Skeletal muscle tissue (tissue), 4 donors: Measurements from ENCODE around the gene SLC34A1. TPM values are rescaled to one million over a fixed set of nuclear protein-coding genes. Genes with fewer than 3 reads are reported as not detected.

ENCODE experiments used
- H3K27ac ChIP-seq: one replicate; pipeline ENCODE4 v1.7.0; 2013; ENCODE audit warnings: mild to moderate bottlenecking, low read depth, low read length, inconsistent platforms
- H3K27me3 ChIP-seq, 3 donors: one replicate each; pipeline ENCODE4 v1.7.0; 2013; ENCODE audit warnings: low read length in 3 of 3; ENCODE audit not compliant: control insufficient read depth in 3 of 3, insufficient read depth in 3 of 3
- H3K36me3 ChIP-seq, 3 donors: one replicate each; pipeline ENCODE4 v1.7.0; 2013; ENCODE audit warnings: low read length in 3 of 3; ENCODE audit not compliant: control insufficient read depth in 3 of 3, insufficient read depth in 3 of 3
- H3K4me1 ChIP-seq, 3 donors: one replicate each; pipeline ENCODE4 v1.7.0; 2013; ENCODE audit warnings: low read length in 3 of 3, mild to moderate bottlenecking in 3 of 3; ENCODE audit not compliant: control insufficient read depth in 3 of 3, insufficient read depth in 3 of 3
- H3K4me3 ChIP-seq, 3 donors: one replicate each; pipeline ENCODE4 v1.7.0; 2013; ENCODE audit warnings: low read length in 3 of 3
- H3K9ac ChIP-seq, 3 donors: one replicate each; pipeline ENCODE4 v1.7.0; 2013; ENCODE audit warnings: low read length in 3 of 3, mild to moderate bottlenecking in 3 of 3, moderate library complexity in 2 of 3, low read depth in 1 of 3
- H3K9me3 ChIP-seq, 3 donors: one replicate each; pipeline ENCODE4 v1.7.0; 2013; ENCODE audit warnings: low read length in 3 of 3; ENCODE audit not compliant: control insufficient read depth in 3 of 3
- total RNA-seq: library from RNA; depleted of rRNA; stranded (reverse); fragments of >200 nt; gene quantifications from one replicate; pipeline ENCODE4 v1.2.3, GENCODE V29; 2014
- donor health status: Osteomylitis.

SLC34A1 gene
- total RNA-seq, 1 donor from 2014 or later = not detected

DNA sequence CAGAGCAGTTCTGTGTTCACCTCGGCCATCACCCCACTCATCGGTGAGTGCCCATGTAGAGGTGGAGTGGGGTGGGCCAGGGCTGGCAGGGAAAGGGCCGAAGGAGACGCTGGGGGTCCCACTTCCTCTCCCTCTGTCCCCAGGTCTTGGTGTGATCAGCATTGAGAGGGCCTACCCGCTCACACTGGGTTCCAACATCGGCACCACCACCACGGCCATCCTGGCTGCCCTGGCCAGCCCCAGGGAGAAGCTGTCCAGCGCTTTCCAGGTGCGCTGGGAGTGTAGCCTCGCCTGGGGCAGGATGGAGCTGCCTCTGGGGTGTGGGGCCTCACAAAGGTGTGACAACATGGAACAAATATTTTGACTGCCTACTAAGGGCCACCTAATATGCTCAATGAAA is 12.6 kb downstream of the SLC34A1 start:
- Histone ChIP-seq H3K4me3 (no peak overlapping the region), H3K27me3 (peaks cover 44 to 55% (median 45%) of the 10 kb centered on the region in 3 donors), H3K9me3 (no peaks in the 10 kb centered on the region), H3K4me1 (peaks cover 2 to 8% (median 4%) of the 10 kb centered on the region in 3 donors), H3K27ac (no peak overlapping the region), H3K36me3 (no peaks in the 10 kb centered on the region), H3K9ac (no peak overlapping the region)

GRCh38 chr5:177397875-177398390 is 13.7 kb downstream of the SLC34A1 start:
- no peak overlapping the region for H3K4me3 ChIP-seq
- no peak overlapping the region for H3K27ac ChIP-seq
- peaks cover 55 to 66% (median 56%) of the 10 kb centered on the region in 3 donors for H3K27me3 ChIP-seq
- H3K9me3 ChIP-seq = no peaks in the 10 kb centered on the region
- no peaks in the 10 kb centered on the region for H3K36me3 ChIP-seq
- peaks cover 10 to 17% (median 12%) of the 10 kb centered on the region in 3 donors for H3K4me1 ChIP-seq
- H3K9ac ChIP-seq = no peak overlapping the region

GRCh38 chr5:177399997-177400868 is 16.0 kb downstream of the SLC34A1 start, which contains the start of gene PFN3:
Gene PFN3, minus strand, starts transcription at chr5:177400661. Its CDS starts 85 bp downstream, at chr5:177400576.
- peaks cover 71 to 86% (median 72%) of the 10 kb centered on the region in 3 donors for H3K27me3 ChIP-seq
- H3K27ac ChIP-seq = no peak within 1 kb of the TSS
- H3K9me3 ChIP-seq = no peaks in the 10 kb centered on the region
- no peaks in the 10 kb centered on the region for H3K36me3 ChIP-seq
- no peak within 1 kb of the TSS for H3K4me3 ChIP-seq
- H3K9ac ChIP-seq = no peak within 1 kb of the TSS
- H3K4me1 ChIP-seq = peaks cover 27 to 38% (median 31%) of the 10 kb centered on the region in 3 donors

DNA sequence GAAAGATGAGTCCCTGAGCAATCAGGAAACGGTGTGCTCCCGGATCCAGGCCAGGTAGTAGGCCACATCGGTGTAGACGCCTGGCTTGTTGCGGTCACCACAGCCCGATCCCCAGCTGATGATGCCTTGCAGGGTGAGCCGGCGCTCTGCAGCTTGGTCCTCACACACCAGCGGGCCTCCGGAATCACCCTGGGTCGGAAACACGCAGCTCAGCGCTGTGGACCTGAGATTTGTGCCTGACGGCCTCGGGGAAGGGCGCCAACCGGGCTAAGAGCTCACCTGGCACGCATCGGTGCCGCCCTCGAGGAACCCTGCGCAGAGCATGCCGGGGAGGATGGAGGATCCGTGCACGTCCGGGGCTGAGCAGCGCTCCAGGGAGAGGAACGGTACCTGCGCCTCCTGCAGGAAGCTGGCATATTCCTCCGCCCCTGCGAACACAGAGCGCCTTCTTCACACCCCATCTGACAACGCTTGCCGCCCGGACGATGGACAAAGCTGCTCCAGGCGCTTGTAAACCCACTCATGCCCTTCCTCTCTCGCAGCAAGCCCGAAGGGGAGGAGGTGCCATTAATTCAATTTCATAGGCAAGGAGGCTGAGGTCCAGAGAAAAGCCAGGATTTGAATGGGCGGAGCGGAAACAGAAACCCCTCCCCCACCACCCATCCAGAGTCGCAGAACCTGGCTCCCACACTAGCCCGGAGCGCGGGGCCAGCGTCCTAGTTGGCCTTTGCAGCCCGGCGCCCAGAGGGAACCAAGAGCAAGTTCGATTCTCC is 18.2 kb downstream of the SLC34A1 start:
- Histone ChIP-seq H3K9me3 (no peaks in the 10 kb centered on the region), H3K9ac (peak overlapping the region in 1 of 3 donors; percentile 16), H3K4me3 (peak overlapping the region in 1 of 3 donors; percentile 26), H3K27me3 (peaks cover 63 to 79% (median 74%) of the 10 kb centered on the region in 3 donors), H3K4me1 (peaks cover 27 to 38% (median 31%) of the 10 kb centered on the region in 3 donors), H3K27ac (no peak overlapping the region), H3K36me3 (no peaks in the 10 kb centered on the region)

GRCh38 chr5:177403102-177403791 is 19.0 kb downstream of the SLC34A1 start:
- H3K27me3 ChIP-seq = peaks cover 55 to 71% (median 67%) of the 10 kb centered on the region in 3 donors
- no peak overlapping the region for H3K27ac ChIP-seq
- peaks cover 27 to 38% (median 31%) of the 10 kb centered on the region in 3 donors for H3K4me1 ChIP-seq
- peak overlapping the region in 2 of 3 donors; percentile 33 to 53 for H3K9ac ChIP-seq
- H3K4me3 ChIP-seq = peak overlapping the region in 2 of 3 donors; percentile 72 to 76
- H3K36me3 ChIP-seq = no peaks in the 10 kb centered on the region
- H3K9me3 ChIP-seq = no peaks in the 10 kb centered on the region

DNA sequence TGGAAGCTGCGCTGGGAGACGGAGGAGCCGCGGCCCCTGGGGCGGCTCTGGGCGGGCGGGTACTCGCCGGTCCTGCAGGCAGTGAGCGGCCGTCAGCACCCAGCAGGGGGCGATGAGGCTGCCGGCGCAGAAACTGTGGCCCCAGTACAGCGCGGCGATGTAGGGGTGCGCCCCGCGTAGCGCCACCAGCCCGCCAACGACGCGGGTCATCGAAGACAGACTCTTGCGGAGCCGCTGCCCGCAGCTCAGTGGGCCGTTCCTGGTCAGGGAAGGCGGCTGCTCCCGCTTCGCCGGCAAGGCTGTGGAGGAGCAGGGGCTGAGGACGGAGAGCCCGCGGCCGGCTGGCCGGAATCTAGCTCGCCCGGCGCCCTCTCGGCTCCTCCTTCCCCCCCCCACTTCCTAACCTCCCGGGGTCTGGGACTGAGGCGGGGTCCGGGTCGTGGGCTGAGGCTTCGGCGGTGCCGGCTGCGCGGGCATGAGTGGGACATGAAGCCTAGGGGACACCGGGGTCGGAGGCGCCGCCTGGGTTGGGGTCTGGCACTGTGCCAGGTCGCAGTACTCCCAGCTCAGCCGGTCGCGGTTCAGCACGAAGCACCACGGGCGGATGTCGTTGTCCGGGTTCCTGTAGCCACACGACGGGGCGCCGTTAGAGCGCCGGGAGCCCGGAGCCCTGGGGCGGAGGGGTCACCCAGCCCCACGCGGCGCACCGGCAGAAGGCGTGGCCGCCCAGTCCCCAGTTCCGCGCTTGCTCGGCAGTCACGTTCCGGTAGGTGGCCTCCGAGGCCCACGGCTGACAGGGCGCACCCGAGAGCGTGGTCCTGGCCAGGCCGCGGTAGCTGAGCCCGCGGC is 19.8 kb downstream of the SLC34A1 start:
- H3K4me1 ChIP-seq = peaks cover 27 to 38% (median 31%) of the 10 kb centered on the region in 3 donors
- H3K4me3 ChIP-seq = peak overlapping the region; percentile 54 to 76 (median 72)
- peak overlapping the region; percentile 47 to 57 (median 53) for H3K9ac ChIP-seq
- H3K27ac ChIP-seq = no peak overlapping the region
- H3K36me3 ChIP-seq = no peaks in the 10 kb centered on the region
- H3K9me3 ChIP-seq = no peaks in the 10 kb centered on the region
- H3K27me3 ChIP-seq = peaks cover 50 to 64% (median 63%) of the 10 kb centered on the region in 3 donors

- Histone ChIP-seq H3K9me3 (no peaks in the 10 kb centered on the region), H3K9ac (peak overlapping the region; percentile 45 to 57 (median 47)), H3K4me1 (peaks cover 27 to 36% (median 31%) of the 10 kb centered on the region in 3 donors), H3K4me3 (peak overlapping the region; percentile 4 to 76 (median 72)), H3K27me3 (peaks cover 44 to 58% (median 58%) of the 10 kb centered on the region in 3 donors), H3K36me3 (no peaks in the 10 kb centered on the region), H3K27ac (no peak overlapping the region)
Observed at GRCh38 chr5:177404641-177405179, 20.5 kb downstream of the SLC34A1 start.

- no peaks in the 10 kb centered on the region for H3K9me3 ChIP-seq
- peaks cover 38 to 52% (median 52%) of the 10 kb centered on the region in 3 donors for H3K27me3 ChIP-seq
- H3K9ac ChIP-seq = peak overlapping the region in 1 of 3 donors; percentile 33
- peaks cover 26 to 30% (median 27%) of the 10 kb centered on the region in 3 donors for H3K4me1 ChIP-seq
- H3K36me3 ChIP-seq = no peaks in the 10 kb centered on the region
- no peak overlapping the region for H3K27ac ChIP-seq
- no peak overlapping the region for H3K4me3 ChIP-seq
Observed at GRCh38 chr5:177405312-177405711, 21.1 kb downstream of the SLC34A1 start.
